ENCODE measurements around the gene DOCK3. TPM values are rescaled to one million over a fixed set of nuclear protein-coding genes. Genes with fewer than 3 reads are reported as not detected.

DOCK3 gene
- total and polyA plus RNA-seq, 10 of the 15 experiments (the other 5 are each of a cell fraction or from before 2014, with no cell fraction given) = 0.02 to 0.52 (median 0.04) TPM; not detected in 5

DNA sequence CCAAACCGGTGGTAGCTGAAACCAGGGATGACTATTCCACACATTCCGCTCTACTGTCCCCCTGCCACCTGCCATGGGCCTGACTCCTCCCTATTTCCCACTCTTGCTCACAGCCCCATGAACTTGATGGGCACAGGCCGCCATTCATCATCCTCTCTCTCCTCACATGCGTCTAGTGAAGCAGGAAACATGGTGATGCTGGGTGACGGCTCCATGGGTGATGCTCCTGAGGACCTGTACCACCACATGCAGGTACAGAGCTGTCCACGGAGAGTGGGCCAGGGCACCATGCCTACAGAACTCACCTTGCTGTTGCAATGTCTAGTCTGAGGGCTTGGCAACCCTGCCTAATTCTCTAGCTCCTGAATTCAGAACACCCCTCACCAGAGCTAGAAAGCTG, 687.0 kb downstream of the DOCK3 start:
- intact Hi-C loops (cut with micrococcal nuclease; ENCODE audit: unreplicated experiment) = no loop called here
- Histone ChIP-seq H4K20me1 (ENCODE audit: control insufficient read depth, insufficient read depth) (no peaks in the 10 kb centered on the region), H3K27me3 (replicated peaks in 1 of 2; ENCODE audit: control insufficient read depth in 2 of 2, insufficient read depth in 2 of 2, low read length in 1 of 2) (peaks cover 0 to 2% of the 10 kb centered on the region in 2 experiments; a peak in 1 of 4 replicates), H3K9me3 (replicated peaks; ENCODE audit: control insufficient read depth, insufficient read depth, low read length) (no peaks in the 10 kb centered on the region), H3K79me2 (ENCODE audit: control insufficient read depth, insufficient read depth, low read length) (no peaks in the 10 kb centered on the region), H2AFZ (ENCODE audit: control insufficient read depth, low read depth, low read length) (no peak overlapping the region), H3K4me2 (ENCODE audit: control insufficient read depth, insufficient read depth) (no peak overlapping the region), H3K4me3 (no peak overlapping the region), H3K4me1 (ENCODE audit: control insufficient read depth, insufficient read depth, low read length) (no peaks in the 10 kb centered on the region), H3K9ac (ENCODE audit: control insufficient read depth, insufficient read depth, low read length) (no peak overlapping the region), H3K27ac (ENCODE audit: control insufficient read depth, insufficient read depth) (no peak overlapping the region), H3K36me3 (ENCODE audit: control insufficient read depth in 2 of 2, insufficient read depth in 2 of 2, low read length in 1 of 2) (no peaks in the 10 kb centered on the region)
- in situ Hi-C loops (cut with MboI) = no loop called here
- DNase-seq (ENCODE audit: low read depth, low spot score) (no peak), ATAC-seq (no peak), FAIRE-seq (no peak)
- no TSS peak for BruUV-seq (replicated peaks)
- ChIA-PET POLR2A (no interaction called here), CTCF (interaction anchor here (1.1 kb wide), 1 partner anchor 23 kb away, joined by 3 read pairs; the partner anchor contains the start of gene MANF), SMC1A (ENCODE audit: uncharacterized antibody, unreplicated experiment) (no interaction called here), RAD21 (ENCODE audit: unreplicated experiment) (no interaction called here)
- 38% methylated on average over 6 of the region's 6 CpGs for WGBS (ENCODE audit: insufficient coverage, insufficient replicate concordance, low lambda C conversion rate, missing lambda C conversion rate)
- TF ChIP-seq KDM1A (IDR thresholded peaks at IDR 0.05; ENCODE audit: borderline replicate concordance) = no peak
- TF ChIP-seq, protein P1, sequence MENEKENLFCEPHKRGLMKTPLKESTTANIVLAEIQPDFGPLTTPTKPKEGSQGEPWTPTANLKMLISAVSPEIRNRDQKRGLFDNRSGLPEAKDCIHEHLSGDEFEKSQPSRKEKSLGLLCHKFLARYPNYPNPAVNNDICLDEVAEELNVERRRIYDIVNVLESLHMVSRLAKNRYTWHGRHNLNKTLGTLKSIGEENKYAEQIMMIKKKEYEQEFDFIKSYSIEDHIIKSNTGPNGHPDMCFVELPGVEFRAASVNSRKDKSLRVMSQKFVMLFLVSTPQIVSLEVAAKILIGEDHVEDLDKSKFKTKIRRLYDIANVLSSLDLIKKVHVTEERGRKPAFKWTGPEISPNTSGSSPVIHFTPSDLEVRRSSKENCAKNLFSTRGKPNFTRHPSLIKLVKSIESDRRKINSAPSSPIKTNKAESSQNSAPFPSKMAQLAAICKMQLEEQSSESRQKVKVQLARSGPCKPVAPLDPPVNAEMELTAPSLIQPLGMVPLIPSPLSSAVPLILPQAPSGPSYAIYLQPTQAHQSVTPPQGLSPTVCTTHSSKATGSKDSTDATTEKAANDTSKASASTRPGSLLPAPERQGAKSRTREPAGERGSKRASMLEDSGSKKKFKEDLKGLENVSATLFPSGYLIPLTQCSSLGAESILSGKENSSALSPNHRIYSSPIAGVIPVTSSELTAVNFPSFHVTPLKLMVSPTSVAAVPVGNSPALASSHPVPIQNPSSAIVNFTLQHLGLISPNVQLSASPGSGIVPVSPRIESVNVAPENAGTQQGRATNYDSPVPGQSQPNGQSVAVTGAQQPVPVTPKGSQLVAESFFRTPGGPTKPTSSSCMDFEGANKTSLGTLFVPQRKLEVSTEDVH (IDR thresholded peaks at IDR 0.05; ENCODE audit: low read depth, partially characterized antibody) = no peak
- no peak for TF ChIP-seq SPI1 (IDR thresholded peaks at IDR 0.05; ENCODE audit: borderline replicate concordance, insufficient read depth, low read depth, low read length)
- TF ChIP-seq ZNF384 (IDR thresholded peaks at IDR 0.05; ENCODE audit: borderline replicate concordance, low read depth, low read length) = no peak
- no peak for TF ChIP-seq SREBF1 (IDR thresholded peaks at IDR 0.05; ENCODE audit: low read length)
- TF ChIP-seq SP1 (IDR thresholded peaks at IDR 0.05; ENCODE audit: low read depth, low read length) = no peak
- TF ChIP-seq CEBPB (IDR thresholded peaks at IDR 0.05; ENCODE audit: borderline replicate concordance in 1 of 2, low read depth in 2 of 2, low read length in 2 of 2) = no peak
- no peak for TF ChIP-seq FOXK2 (IDR thresholded peaks at IDR 0.05)
- TF ChIP-seq NFYA (IDR thresholded peaks at IDR 0.05; ENCODE audit: borderline replicate concordance, low read depth, low read length) = no peak
- no peak for TF ChIP-seq MLLT1 (IDR thresholded peaks at IDR 0.05)
- no peak for TF ChIP-seq ZNF687 (IDR thresholded peaks at IDR 0.05)
- no peak for TF ChIP-seq SUZ12 (IDR thresholded peaks at IDR 0.05; ENCODE audit: unreplicated experiment)
- TF ChIP-seq ZBTB11 (CRISPR knock-in tag; IDR thresholded peaks at IDR 0.05) = no peak
